Keratinocyte (primary cell): Measurements from ENCODE around the gene PTPRD. TPM values are rescaled to one million over a fixed set of nuclear protein-coding genes. Genes with fewer than 3 reads are reported as not detected.

ENCODE experiments used
- DNase-seq: peaks from one replicate; pipeline ENCODE4 v3.0.0-alpha.2; 2011; ENCODE audit warnings: low read depth, missing footprints, low spot score
- FAIRE-seq: peaks from 2 replicates; lab custom pipeline; 2011; peaks lifted over from hg19 to GRCh38; lab: Jason Lieb, UNC
- H2AFZ ChIP-seq: 2 replicates; pipeline ENCODE4 v1.6.0; 2012; ENCODE audit warnings: low read length, control low read depth, inconsistent platforms; ENCODE audit not compliant: control insufficient read depth
- H3K27ac ChIP-seq: 2 replicates; pipeline ENCODE4 v1.5.1; 2011; ENCODE audit warnings: low read length; ENCODE audit not compliant: control insufficient read depth, insufficient read depth
- H3K27me3 ChIP-seq: 3 replicates; pipeline ENCODE4 v1.6.0; 2011; ENCODE audit warnings: low read length; ENCODE audit not compliant: control insufficient read depth, insufficient read depth; ENCODE audit errors: extremely low read depth
- H3K36me3 ChIP-seq, 2 experiments: 2 replicates in 1 of 2; 3 replicates in 1 of 2; pipeline ENCODE4 v1.5.1; 2011; ENCODE audit warnings: low read length in 2 of 2, mild to moderate bottlenecking in 1 of 2; ENCODE audit not compliant: control insufficient read depth in 2 of 2, insufficient read depth in 2 of 2; ENCODE audit errors: extremely low read depth in 1 of 2
- H3K4me1 ChIP-seq: 3 replicates; pipeline ENCODE4 v1.5.1; 2011; ENCODE audit warnings: low read length; ENCODE audit not compliant: control insufficient read depth, insufficient read depth; ENCODE audit errors: extremely low read depth
- H3K4me2 ChIP-seq: 3 replicates; pipeline ENCODE4 v1.6.0; 2011; ENCODE audit warnings: low read depth, low read length; ENCODE audit not compliant: control insufficient read depth, insufficient read depth; ENCODE audit errors: extremely low read depth
- H3K4me3 ChIP-seq, 3 experiments: fragments of 200-600 bp in 1 of 3; sonication (generic) in 1 of 3; 2 replicates in 2 of 3; 3 replicates in 1 of 3; pipeline ENCODE4 v1.5.1; 2011 to 2016; ENCODE audit warnings: low read length in 3 of 3, mild to moderate bottlenecking in 3 of 3, control low read depth in 2 of 3, inconsistent platforms in 1 of 3, low read depth in 1 of 3, mixed read lengths in 1 of 3, mixed run types in 1 of 3, moderate library complexity in 1 of 3; ENCODE audit not compliant: control insufficient read depth in 2 of 3, insufficient read depth in 2 of 3; ENCODE audit errors: extremely low read depth in 1 of 3
- H3K79me2 ChIP-seq: 2 replicates; pipeline ENCODE4 v1.6.0; 2012; ENCODE audit warnings: low read length; ENCODE audit not compliant: control insufficient read depth, insufficient read depth
- H3K9ac ChIP-seq: 3 replicates; pipeline ENCODE4 v1.6.0; 2011; ENCODE audit warnings: low read length; ENCODE audit not compliant: control insufficient read depth, insufficient read depth; ENCODE audit errors: extremely low read depth
- H3K9me1 ChIP-seq: 3 replicates; pipeline ENCODE4 v1.6.0; 2011; ENCODE audit warnings: low read length; ENCODE audit not compliant: control insufficient read depth, insufficient read depth; ENCODE audit errors: extremely low read depth
- H3K9me3 ChIP-seq: 2 replicates; pipeline ENCODE4 v1.5.1; 2012; ENCODE audit warnings: low read depth, low read length; ENCODE audit not compliant: control insufficient read depth
- H4K20me1 ChIP-seq: 3 replicates; pipeline ENCODE4 v1.6.0; 2011; ENCODE audit warnings: low read length; ENCODE audit not compliant: control insufficient read depth, insufficient read depth; ENCODE audit errors: extremely low read depth
- CTCF ChIP-seq, 3 experiments: IDR thresholded peaks in 1 of 3; conservative IDR thresholded peaks in 1 of 3; optimal IDR thresholded peaks in 1 of 3; 2 replicates in 2 of 3; 3 replicates in 1 of 3; pipeline versions ENCODE3 to v1.5.1; 2011; ENCODE audit warnings: low read length in 3 of 3, mild to moderate bottlenecking in 3 of 3, moderate library complexity in 2 of 3, control low read depth in 1 of 3, inconsistent platforms in 1 of 3; ENCODE audit not compliant: insufficient read depth in 2 of 3; ENCODE audit errors: extremely low read depth in 1 of 3
- EZH2 ChIP-seq: IDR thresholded peaks from one replicate; pipeline ENCODE4 v1.6.1; 2012; ENCODE audit warnings: inconsistent platforms, mild to moderate bottlenecking, low read length, moderate library complexity
- dilution Hi-C: fragments of 300-500 bp; cut with MboI; formaldehyde crosslinking; loops from one replicate; pipeline ENCODE4 v1.7.0; 2020; ENCODE audit warnings: low sequenced_read_pairs; ENCODE audit not compliant: extremely low pct_ligation_motif_present
- polyA plus RNA-seq, 5 experiments: library from polyadenylated mRNA; depleted of rRNA in 3 of 5; stranded (reverse) in 3 of 5; stranded (forward) in 1 of 5; unstranded in 1 of 5; fragments of >200 nt; gene quantifications; 1 replicate in 1 of 5; 2 replicates in 3 of 5; 3 replicates in 1 of 5; pipeline versions ENCODE4 v1.2.1 to v1.2.3, GENCODE V29; 2011 to 2012; ENCODE audit warnings: missing spikeins in 2 of 5, low read depth in 1 of 5, low replicate concordance in 1 of 5

Gene PTPRD
- polyA plus RNA-seq, 1 donor (not counting 4 experiments of a cell fraction or from before 2014, with no cell fraction given), result 0.10 TPM

GRCh38 chr9:8309258-8309657 lies 2303.5 kb downstream of the PTPRD start:
- no peak for FAIRE-seq

DNA sequence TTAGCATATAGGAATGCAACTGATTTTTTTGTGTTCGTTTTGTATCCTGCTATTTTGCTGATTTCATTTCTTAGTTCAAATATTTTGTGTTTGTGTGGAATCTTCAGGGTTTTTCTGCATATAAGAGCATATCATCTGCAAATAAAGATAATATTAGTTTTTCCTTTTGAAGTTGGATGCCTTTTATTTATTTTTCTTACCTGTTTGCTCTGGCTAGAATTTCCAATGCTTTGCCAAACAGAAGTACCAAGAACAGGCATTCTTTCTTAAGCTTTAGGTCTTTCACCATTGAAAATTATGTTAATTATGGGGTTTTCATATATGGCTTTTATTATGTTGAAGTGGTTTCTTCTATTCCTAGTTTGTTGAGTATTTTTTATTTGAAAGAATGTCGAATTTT lies 2308.1 kb downstream of the PTPRD start:
- H3K9me1 ChIP-seq, result no peaks in the 10 kb centered on the region
- no peaks in the 10 kb centered on the region for H4K20me1 ChIP-seq
- TF ChIP-seq EZH2, result no peak
- no peak for TF ChIP-seq CTCF (optimal IDR thresholded peaks at IDR 0.05 in 1 of 3, IDR thresholded peaks at IDR 0.05 in 1 of 3, conservative IDR thresholded peaks at IDR 0.05 in 1 of 3; ENCODE audit: extremely low read depth in 1 of 3, insufficient read depth in 2 of 3, low read length in 3 of 3)
- H3K9ac ChIP-seq, result no peak overlapping the region
- no peaks in the 10 kb centered on the region for H3K36me3 ChIP-seq
- FAIRE-seq (no peak), DNase-seq (no peak)
- no peak overlapping the region for H3K4me2 ChIP-seq
- no peaks in the 10 kb centered on the region for H3K79me2 ChIP-seq
- no peaks in the 10 kb centered on the region for H3K4me1 ChIP-seq
- H3K9me3 ChIP-seq, result no peaks in the 10 kb centered on the region
- H3K27ac ChIP-seq, result no peak overlapping the region
- no peak overlapping the region for H3K4me3 ChIP-seq
- dilution Hi-C loops, result no loop called here
- no peaks in the 10 kb centered on the region for H3K27me3 ChIP-seq
- H2AFZ ChIP-seq, result no peak overlapping the region

More at GRCh38 chr9:8309258-8309657, 2303.5 kb downstream of the PTPRD start:
- H2AFZ ChIP-seq, result no peak overlapping the region
- H3K27me3 ChIP-seq, result no peaks in the 10 kb centered on the region
- H3K79me2 ChIP-seq, result no peaks in the 10 kb centered on the region
- no peak overlapping the region for H3K4me3 ChIP-seq
- DNase-seq, result no peak
- no peak overlapping the region for H3K4me2 ChIP-seq
- no peaks in the 10 kb centered on the region for H3K36me3 ChIP-seq
- no peaks in the 10 kb centered on the region for H3K9me1 ChIP-seq
- no peaks in the 10 kb centered on the region for H4K20me1 ChIP-seq
- no peak overlapping the region for H3K9ac ChIP-seq
- H3K9me3 ChIP-seq, result no peaks in the 10 kb centered on the region
- no peaks in the 10 kb centered on the region for H3K4me1 ChIP-seq
- dilution Hi-C loops, result no loop called here
- TF ChIP-seq CTCF (optimal IDR thresholded peaks at IDR 0.05 in 1 of 3, IDR thresholded peaks at IDR 0.05 in 1 of 3, conservative IDR thresholded peaks at IDR 0.05 in 1 of 3; ENCODE audit: extremely low read depth in 1 of 3, insufficient read depth in 2 of 3, low read length in 3 of 3), result no peak
- TF ChIP-seq EZH2, result no peak
- no peak overlapping the region for H3K27ac ChIP-seq
